Astrocyte (in vitro differentiated cells and primary cell): ENCODE measurements around the gene ALKBH3. TPM values are rescaled to one million over a fixed set of nuclear protein-coding genes. Genes with fewer than 3 reads are reported as not detected.

Source experiments
- DNase-seq: peaks from one replicate; pipeline ENCODE4 v3.0.0-alpha.2; 2010; ENCODE audit warnings: low read depth
- FAIRE-seq: peaks from 2 replicates; lab custom pipeline; 2011; peaks lifted over from hg19 to GRCh38; lab: Jason Lieb, UNC
- H2AFZ ChIP-seq: 2 replicates; pipeline ENCODE4 v1.6.0; 2012; ENCODE audit warnings: low read depth, low read length, inconsistent platforms
- H3K27ac ChIP-seq: 2 replicates; pipeline ENCODE4 v1.5.1; 2011; ENCODE audit warnings: low read depth, low read length, inconsistent platforms
- H3K27me3 ChIP-seq: 2 replicates; pipeline ENCODE4 v1.6.0; 2011; ENCODE audit warnings: low read length, inconsistent platforms; ENCODE audit not compliant: insufficient read depth
- H3K36me3 ChIP-seq: 2 replicates; pipeline ENCODE4 v1.5.1; 2011; ENCODE audit warnings: low read length, inconsistent platforms; ENCODE audit not compliant: insufficient read depth
- H3K4me1 ChIP-seq: 2 replicates; pipeline ENCODE4 v1.5.1; 2011; ENCODE audit warnings: low read length, inconsistent platforms; ENCODE audit not compliant: insufficient read depth
- H3K4me2 ChIP-seq: 2 replicates; pipeline ENCODE4 v1.6.0; 2012; ENCODE audit warnings: low read length, inconsistent platforms
- H3K4me3 ChIP-seq: 2 replicates; pipeline ENCODE4 v1.5.1; 2011; ENCODE audit warnings: low read depth, mild to moderate bottlenecking, low read length, inconsistent platforms; ENCODE audit not compliant: insufficient read depth
- H3K79me2 ChIP-seq: 2 replicates; pipeline ENCODE4 v1.6.0; 2012; ENCODE audit warnings: mild to moderate bottlenecking, low read length, inconsistent platforms; ENCODE audit not compliant: insufficient read depth
- H3K9ac ChIP-seq: 2 replicates; pipeline ENCODE4 v1.6.0; 2012; ENCODE audit warnings: mild to moderate bottlenecking, low read length, inconsistent platforms
- H3K9me3 ChIP-seq: 2 replicates; pipeline ENCODE4 v1.5.1; 2012; ENCODE audit warnings: low read depth, mild to moderate bottlenecking, low read length, inconsistent platforms; ENCODE audit not compliant: insufficient read depth
- H4K20me1 ChIP-seq: 2 replicates; pipeline ENCODE4 v1.6.0; 2012; ENCODE audit warnings: low read length, inconsistent platforms; ENCODE audit not compliant: insufficient read depth
- H3K27ac Mint-ChIP-seq: one replicate; pipeline ENCODE4 v1.8.0; 2021; ENCODE audit warnings: mild to moderate bottlenecking, mixed read lengths; ENCODE audit not compliant: unreplicated experiment
- H3K27me3 Mint-ChIP-seq: one replicate; pipeline ENCODE4 v1.8.0; 2021; ENCODE audit warnings: low read depth, mixed read lengths; ENCODE audit not compliant: unreplicated experiment
- H3K36me3 Mint-ChIP-seq: one replicate; pipeline ENCODE4 v1.8.0; 2021; ENCODE audit warnings: low read depth, mixed read lengths; ENCODE audit not compliant: unreplicated experiment
- H3K4me1 Mint-ChIP-seq: one replicate; pipeline ENCODE4 v1.8.0; 2021; ENCODE audit warnings: low read depth, mixed read lengths; ENCODE audit not compliant: unreplicated experiment
- H3K4me3 Mint-ChIP-seq: one replicate; pipeline ENCODE4 v1.8.0; 2021; ENCODE audit warnings: mild to moderate bottlenecking, moderate library complexity, mixed read lengths; ENCODE audit not compliant: unreplicated experiment
- H3K9me3 Mint-ChIP-seq: one replicate; pipeline ENCODE4 v1.8.0; 2021; ENCODE audit warnings: mild to moderate bottlenecking, mixed read lengths; ENCODE audit not compliant: unreplicated experiment
- CTCF ChIP-seq: IDR thresholded peaks from 2 replicates; pipeline ENCODE4 v1.5.1; 2011; ENCODE audit warnings: low read depth, mild to moderate bottlenecking, inconsistent platforms, low read length, moderate library complexity; ENCODE audit not compliant: insufficient read depth
- EZH2 ChIP-seq: IDR thresholded peaks from 2 replicates; pipeline ENCODE4 v1.6.1; 2012; ENCODE audit warnings: mild to moderate bottlenecking, low read length, inconsistent platforms; ENCODE audit not compliant: insufficient read depth
- total RNA-seq: library from RNA; stranded (reverse); gene quantifications from 2 replicates; pipeline ENCODE4 v1.2.1, GENCODE V29; 2021

ALKBH3 gene
- total RNA-seq, 1 donor from 2014 or later: 30.5 TPM

DNA sequence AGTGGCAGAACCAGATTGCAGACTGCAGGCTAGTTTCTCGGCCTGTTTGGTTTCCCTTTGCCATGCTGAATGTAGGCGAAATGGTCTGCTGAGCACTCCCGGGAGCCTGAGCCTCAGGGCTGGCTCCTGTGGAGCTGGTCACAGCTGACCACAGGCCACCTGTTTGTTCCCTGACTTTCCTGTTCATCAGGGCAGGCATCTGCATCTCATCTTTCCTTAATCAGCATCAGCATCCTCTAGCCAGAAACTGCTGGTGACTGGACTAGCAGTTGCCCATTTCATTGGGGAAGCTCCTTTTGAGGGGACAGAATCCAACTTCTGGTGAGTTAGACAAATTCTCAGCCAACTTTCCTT lies 41.6 kb downstream of the ALKBH3 start:
- TF ChIP-seq CTCF: no peak
- TF ChIP-seq EZH2: no peak
- peak overlapping the region; percentile 79 for H3K27ac ChIP-seq
- H4K20me1 ChIP-seq: peaks cover 3% of the 10 kb centered on the region
- Mint-ChIP-seq H3K27ac (peak overlapping the region; percentile 62), H3K27me3 (no peaks in the 10 kb centered on the region), H3K36me3 (peaks cover 3% of the 10 kb centered on the region), H3K4me3 (no peak overlapping the region), H3K9me3 (no peaks in the 10 kb centered on the region), H3K4me1 (peaks cover 44% of the 10 kb centered on the region)
- FAIRE-seq (no peak), DNase-seq (no peak)
- H3K4me2 ChIP-seq: no peak overlapping the region
- H3K4me1 ChIP-seq: peaks cover 38% of the 10 kb centered on the region
- H3K9me3 ChIP-seq: no peaks in the 10 kb centered on the region
- H3K79me2 ChIP-seq: no peaks in the 10 kb centered on the region
- H3K27me3 ChIP-seq: no peaks in the 10 kb centered on the region
- no peak overlapping the region for H2AFZ ChIP-seq
- H3K9ac ChIP-seq: no peak overlapping the region
- no peak overlapping the region for H3K4me3 ChIP-seq
- H3K36me3 ChIP-seq: peaks cover 17% of the 10 kb centered on the region

DNA sequence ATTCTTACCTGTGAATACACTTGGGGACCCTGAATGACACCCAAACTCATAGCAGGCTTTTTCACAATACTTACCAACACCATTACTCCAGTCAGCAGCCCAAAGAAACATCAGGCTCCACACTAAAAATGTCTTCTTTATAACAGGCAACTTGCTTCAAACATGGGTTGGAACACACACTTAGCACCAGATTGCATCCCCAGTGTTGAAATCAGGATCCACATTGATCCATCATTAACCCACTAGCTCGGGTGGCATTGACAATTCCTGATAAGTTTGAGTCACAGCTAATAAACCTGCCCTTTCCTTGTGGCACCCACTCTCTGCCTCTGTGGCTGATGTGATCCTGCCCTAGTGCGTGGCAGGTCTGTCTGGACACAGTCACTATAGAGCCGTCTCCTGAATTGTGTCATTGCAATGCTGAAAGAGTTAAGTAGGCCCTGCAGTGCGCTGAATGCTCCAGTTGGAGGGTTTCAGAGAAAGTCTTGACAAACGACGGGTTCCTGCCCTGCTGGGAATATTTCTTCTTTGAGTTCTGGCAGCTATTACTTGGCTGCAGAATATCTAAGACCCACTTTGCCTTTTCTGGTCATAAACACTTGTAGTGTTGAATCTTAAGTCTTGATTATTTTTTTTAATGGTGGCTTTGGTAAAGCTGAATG lies 42.2 kb downstream of the ALKBH3 start:
- H2AFZ ChIP-seq: no peak overlapping the region
- H3K27ac ChIP-seq: peak overlapping the region; percentile 79
- no peak overlapping the region for H3K4me3 ChIP-seq
- H3K4me3 Mint-ChIP-seq: no peak overlapping the region
- peaks cover 5% of the 10 kb centered on the region for H3K36me3 Mint-ChIP-seq
- TF ChIP-seq CTCF (no peak), EZH2 (no peak)
- peaks cover 38% of the 10 kb centered on the region for H3K4me1 ChIP-seq
- peak overlapping the region; percentile 69 for H3K9ac ChIP-seq
- no peak for FAIRE-seq
- no peaks in the 10 kb centered on the region for H3K27me3 ChIP-seq
- no peak for DNase-seq
- H3K27me3 Mint-ChIP-seq: peaks cover 2% of the 10 kb centered on the region
- peaks cover 46% of the 10 kb centered on the region for H3K4me1 Mint-ChIP-seq
- peak overlapping the region; percentile 81 for H3K27ac Mint-ChIP-seq
- H4K20me1 ChIP-seq: peaks cover 3% of the 10 kb centered on the region
- H3K9me3 Mint-ChIP-seq: no peaks in the 10 kb centered on the region
- H3K36me3 ChIP-seq: peaks cover 16% of the 10 kb centered on the region
- peak overlapping the region; percentile 60 for H3K4me2 ChIP-seq
- H3K79me2 ChIP-seq: no peaks in the 10 kb centered on the region
- no peaks in the 10 kb centered on the region for H3K9me3 ChIP-seq

GRCh38 chr11:43923406-43924111 lies 42.9 kb downstream of the ALKBH3 start:
- peak overlapping the region; percentile 69 for H3K9ac ChIP-seq
- H3K4me3 ChIP-seq: no peak overlapping the region
- peaks cover 4% of the 10 kb centered on the region for H3K36me3 Mint-ChIP-seq
- H3K4me3 Mint-ChIP-seq: peak overlapping the region; percentile 45
- peak; percentile 69 for DNase-seq
- H3K4me1 Mint-ChIP-seq: peaks cover 46% of the 10 kb centered on the region
- no peak overlapping the region for H2AFZ ChIP-seq
- H3K9me3 Mint-ChIP-seq: no peaks in the 10 kb centered on the region
- no peak for FAIRE-seq
- peak overlapping the region; percentile 81 for H3K27ac Mint-ChIP-seq
- H4K20me1 ChIP-seq: peaks cover 3% of the 10 kb centered on the region
- H3K27me3 Mint-ChIP-seq: peaks cover 3% of the 10 kb centered on the region
- H3K9me3 ChIP-seq: no peaks in the 10 kb centered on the region
- TF ChIP-seq EZH2 (no peak), CTCF (no peak)
- peak overlapping the region; percentile 79 for H3K27ac ChIP-seq
- peaks cover 10% of the 10 kb centered on the region for H3K36me3 ChIP-seq
- peak overlapping the region; percentile 60 for H3K4me2 ChIP-seq
- H3K4me1 ChIP-seq: peaks cover 38% of the 10 kb centered on the region
- no peaks in the 10 kb centered on the region for H3K27me3 ChIP-seq
- H3K79me2 ChIP-seq: no peaks in the 10 kb centered on the region
